Fibroblast of pulmonary artery (primary cell): ENCODE measurements around the gene COL6A1.

Experiments used
- DNase-seq: peaks from one replicate; pipeline ENCODE4 v3.0.0-alpha.2; 2010; ENCODE audit warnings: low read depth
- H3K4me3 ChIP-seq: replicated peaks from 2 replicates; pipeline ENCODE4 v1.5.1; 2011; ENCODE audit warnings: low read depth, mild to moderate bottlenecking, control low read depth, low read length, moderate library complexity
- TF ChIP-seq, protein P1 (sequence below): IDR thresholded peaks from 2 replicates; pipeline ENCODE4 v1.5.1; 2011; ENCODE audit warnings: mild to moderate bottlenecking, control low read depth, low read length, inconsistent platforms; ENCODE audit errors: missing control alignments

Gene COL6A1

DNA sequence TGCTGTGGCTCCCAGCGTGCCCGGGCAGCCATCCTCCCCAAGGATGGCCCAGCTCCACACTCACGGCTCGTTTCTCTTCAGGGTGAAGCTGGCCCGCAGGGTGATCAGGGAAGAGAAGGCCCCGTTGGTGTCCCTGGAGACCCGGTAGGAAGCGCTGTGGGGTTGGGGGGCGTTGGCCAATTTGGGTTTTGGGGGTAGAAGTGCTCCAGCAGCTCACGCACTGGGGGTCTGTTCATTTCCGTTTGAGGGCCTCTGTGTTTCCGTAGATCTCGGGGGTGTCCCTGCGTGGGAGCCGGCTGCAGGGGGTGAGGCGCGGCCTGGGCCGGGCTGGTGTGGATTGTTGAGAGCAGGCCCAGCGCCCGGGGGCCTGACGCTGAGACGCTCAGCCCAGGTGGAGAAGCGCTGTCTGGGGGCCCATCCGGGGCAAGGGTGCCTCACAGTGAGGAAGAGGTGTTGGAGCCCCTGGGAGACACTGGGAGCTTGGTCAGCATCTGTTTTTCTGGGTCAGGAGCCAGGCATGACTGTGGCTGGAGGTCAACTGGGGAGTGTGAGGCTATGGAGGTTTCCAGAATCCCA is 12.6 kb downstream of the COL6A1 start:
- no peak for DNase-seq
- H3K4me3 ChIP-seq, result no peak overlapping the region
- TF ChIP-seq, protein P1, sequence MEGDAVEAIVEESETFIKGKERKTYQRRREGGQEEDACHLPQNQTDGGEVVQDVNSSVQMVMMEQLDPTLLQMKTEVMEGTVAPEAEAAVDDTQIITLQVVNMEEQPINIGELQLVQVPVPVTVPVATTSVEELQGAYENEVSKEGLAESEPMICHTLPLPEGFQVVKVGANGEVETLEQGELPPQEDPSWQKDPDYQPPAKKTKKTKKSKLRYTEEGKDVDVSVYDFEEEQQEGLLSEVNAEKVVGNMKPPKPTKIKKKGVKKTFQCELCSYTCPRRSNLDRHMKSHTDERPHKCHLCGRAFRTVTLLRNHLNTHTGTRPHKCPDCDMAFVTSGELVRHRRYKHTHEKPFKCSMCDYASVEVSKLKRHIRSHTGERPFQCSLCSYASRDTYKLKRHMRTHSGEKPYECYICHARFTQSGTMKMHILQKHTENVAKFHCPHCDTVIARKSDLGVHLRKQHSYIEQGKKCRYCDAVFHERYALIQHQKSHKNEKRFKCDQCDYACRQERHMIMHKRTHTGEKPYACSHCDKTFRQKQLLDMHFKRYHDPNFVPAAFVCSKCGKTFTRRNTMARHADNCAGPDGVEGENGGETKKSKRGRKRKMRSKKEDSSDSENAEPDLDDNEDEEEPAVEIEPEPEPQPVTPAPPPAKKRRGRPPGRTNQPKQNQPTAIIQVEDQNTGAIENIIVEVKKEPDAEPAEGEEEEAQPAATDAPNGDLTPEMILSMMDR, result no peak

DNA sequence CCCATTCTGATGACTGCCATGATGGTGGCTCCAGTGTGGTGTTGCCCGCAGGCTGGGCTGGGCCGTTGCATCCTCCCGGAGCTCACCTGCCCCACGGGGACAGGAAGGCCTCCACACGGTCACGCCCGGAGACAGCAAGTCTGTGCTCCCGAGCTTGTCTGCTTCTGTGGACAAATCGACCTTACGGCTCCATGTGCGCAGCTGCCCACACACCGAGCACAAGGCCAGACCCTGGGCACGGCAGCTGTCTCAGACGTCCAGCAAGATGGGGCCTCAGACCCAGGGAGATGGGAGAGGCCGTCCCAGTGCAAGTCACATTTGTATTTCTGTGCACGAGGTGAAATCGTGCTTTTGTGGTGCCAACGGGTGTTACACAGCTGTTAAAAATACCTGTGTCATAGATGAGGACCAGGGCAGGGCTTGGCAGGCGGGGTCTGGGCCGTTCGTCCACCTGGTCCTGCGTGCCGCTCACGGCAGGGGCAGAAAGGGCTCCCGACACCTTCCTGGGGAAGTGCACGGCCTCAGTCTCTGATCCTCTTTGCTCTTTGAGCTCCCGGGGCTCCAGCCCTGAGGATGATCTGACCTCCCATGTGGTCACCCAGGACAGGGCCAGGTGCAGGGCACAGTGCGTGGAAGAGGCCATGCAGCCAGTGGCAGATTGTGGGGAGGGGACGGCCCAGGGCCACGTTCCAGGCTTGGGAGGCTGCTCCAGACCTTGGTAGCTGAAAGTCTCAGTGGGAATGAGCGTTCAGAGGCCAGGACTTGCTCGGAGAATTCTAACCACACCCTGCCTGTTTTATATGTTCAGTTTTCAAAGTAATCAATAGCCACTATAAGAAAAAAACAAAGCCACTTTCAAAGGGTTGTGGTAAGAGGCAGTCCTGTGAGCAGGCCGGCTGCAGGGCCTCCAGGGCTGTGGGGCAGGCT is 13.5 kb downstream of the COL6A1 start:
- DNase-seq, result no peak
- H3K4me3 ChIP-seq, result no peak overlapping the region
- TF ChIP-seq, protein P1, result no peak

DNA sequence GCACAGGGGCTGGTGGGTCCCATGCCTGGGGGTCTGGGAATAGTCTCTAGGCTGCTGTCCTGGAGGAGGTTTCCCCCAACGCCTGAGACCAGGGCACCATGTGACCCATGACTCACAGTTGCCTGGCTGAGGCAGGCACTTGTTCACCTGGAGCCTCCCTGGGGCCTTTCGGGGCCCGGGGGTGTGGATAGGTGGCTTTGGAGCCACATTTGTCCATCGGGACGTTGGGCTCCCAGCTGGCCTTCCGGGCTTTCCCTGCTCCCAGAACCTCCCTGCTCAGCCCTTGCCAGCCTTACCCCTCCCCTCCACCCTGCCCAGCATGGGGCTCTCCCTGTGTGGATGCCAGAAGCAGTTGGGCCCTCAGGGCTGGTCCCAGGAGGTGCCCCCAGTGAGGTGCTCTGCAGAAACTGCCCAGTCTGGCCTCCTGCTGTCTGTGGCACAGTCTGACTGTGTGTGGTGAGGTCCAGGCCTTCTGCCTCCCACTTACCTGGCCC is 14.2 kb downstream of the COL6A1 start:
- TF ChIP-seq, protein P1, result no peak
- DNase-seq, result no peak
- no peak overlapping the region for H3K4me3 ChIP-seq

DNA sequence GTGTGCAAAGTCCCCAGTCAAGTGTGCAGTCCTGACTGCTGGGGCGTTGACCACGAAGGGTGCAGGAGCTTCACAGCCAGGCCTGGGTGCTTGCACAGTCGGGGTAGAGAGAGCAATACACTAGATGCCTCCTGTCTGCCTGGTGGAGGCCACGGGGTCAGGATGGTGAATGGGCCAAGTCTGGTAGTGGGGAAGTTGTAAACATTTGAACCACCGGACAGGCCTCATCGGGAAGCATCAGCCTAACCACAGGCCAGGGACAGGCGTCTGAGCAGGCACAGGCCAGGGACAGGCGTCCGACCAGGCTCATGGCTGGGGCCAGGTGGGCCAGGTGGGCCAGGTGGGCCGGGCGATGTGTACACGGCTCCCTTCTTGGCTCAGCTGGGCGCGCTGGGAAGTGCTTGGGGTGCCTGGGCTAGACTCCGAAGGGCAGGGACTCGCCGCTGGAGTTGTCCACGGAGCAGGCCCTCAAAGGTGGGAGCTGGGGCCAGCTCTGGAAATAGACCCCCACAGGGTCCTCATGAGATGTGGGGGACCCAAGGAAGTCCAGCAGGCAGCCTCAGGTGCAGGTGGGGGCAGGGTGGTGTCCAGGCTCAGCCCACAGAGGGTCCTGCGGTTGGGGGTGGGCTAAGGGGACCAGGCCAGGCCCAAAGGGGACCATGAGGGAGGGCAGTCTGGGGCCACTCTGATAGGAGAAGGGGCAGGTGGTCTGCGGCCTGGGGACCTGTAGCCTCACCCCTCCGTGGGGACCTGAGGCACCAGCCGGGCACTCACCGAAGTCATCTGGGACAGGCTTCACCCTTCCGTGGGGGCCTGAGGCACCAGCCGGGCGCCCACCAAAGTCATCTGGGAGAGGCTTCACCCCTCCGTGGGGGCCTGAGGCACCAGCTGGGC is 15.0 kb downstream of the COL6A1 start:
- TF ChIP-seq, protein P1, result no peak
- no peak overlapping the region for H3K4me3 ChIP-seq
- DNase-seq, result no peak

DNA sequence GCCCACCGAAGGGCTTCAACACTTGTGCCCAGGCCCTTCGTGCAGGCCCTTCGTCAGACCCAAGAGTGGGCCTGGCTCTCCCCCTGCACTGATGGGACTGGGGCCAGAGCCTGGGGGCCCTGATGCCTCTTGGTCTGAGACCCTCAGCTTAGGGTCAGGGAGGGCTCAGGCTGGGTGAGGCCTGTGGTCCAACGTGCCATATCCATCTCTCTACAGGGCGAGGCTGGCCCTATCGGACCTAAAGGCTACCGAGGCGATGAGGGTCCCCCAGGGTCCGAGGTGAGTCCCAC is 15.6 kb downstream of the COL6A1 start:
- TF ChIP-seq, protein P1, result no peak
- no peak overlapping the region for H3K4me3 ChIP-seq
- no peak for DNase-seq

DNA sequence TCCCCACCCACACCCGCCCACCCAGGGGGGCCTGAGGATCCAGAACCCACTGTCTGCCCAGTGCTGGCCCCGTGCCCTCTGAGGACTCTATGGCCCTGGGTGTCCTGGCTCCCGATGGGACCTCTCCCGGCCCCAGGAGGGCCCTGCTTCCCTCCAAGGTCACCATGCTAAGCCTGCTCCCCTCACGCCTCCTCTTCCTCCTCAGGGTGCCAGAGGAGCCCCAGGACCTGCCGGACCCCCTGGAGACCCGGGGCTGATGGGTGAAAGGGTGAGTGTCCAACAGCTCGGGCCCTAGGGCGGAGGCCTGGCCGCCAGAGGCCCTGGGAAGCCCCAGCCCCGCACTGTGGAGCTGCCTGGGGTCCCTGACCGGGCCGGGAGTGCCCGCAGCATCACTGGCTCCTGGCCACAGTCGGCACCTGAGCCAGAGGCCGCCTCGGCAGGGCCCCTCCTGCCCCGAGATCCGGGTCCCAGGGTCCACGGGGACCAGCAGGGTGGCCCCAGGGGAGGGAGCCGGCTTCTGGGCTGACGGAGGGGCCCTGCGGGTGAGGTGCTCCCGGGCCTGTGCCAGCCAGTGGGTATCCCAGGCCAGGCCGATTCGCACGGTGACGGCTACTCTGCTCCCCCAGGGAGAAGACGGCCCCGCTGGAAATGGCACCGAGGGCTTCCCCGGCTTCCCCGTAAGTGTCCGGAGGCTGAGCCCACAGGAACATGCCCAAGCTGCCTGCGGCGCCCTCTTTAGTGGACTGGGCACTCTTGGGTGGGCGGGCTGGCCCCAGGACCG is 16.1 kb downstream of the COL6A1 start:
- DNase-seq, result no peak
- H3K4me3 ChIP-seq, result no peak overlapping the region
- TF ChIP-seq, protein P1, result no peak
